ENCODE measurements around the gene KRT3.

KRT3 gene

GRCh38 chr12:52774629-52775250, 21.2 kb downstream of the KRT3 start:
- ATAC-seq: no peak
- TF ChIP-seq CSDC2 (CRISPR knock-in tag; IDR thresholded peaks at IDR 0.05): no peak
- TF ChIP-seq OSR1 (CRISPR knock-in tag; IDR thresholded peaks at IDR 0.05): no peak
- TF ChIP-seq CSRNP3 (CRISPR knock-in tag; IDR thresholded peaks at IDR 0.05): no peak
- no peak for TF ChIP-seq PATZ1 (CRISPR knock-in tag; IDR thresholded peaks at IDR 0.05; ENCODE audit: borderline replicate concordance)
- no peak for TF ChIP-seq POU6F1 (CRISPR knock-in tag; IDR thresholded peaks at IDR 0.05; ENCODE audit: borderline replicate concordance, low read depth)
- no peak for TF ChIP-seq ZC3H10 (CRISPR knock-in tag; IDR thresholded peaks at IDR 0.05)
- TF ChIP-seq ZNF70 (CRISPR knock-in tag; IDR thresholded peaks at IDR 0.05): no peak
- TF ChIP-seq TOX (CRISPR knock-in tag; IDR thresholded peaks at IDR 0.05; ENCODE audit: borderline replicate concordance): no peak
- no peak for TF ChIP-seq CREB5 (CRISPR knock-in tag; IDR thresholded peaks at IDR 0.05; ENCODE audit: low read depth)
- TF ChIP-seq ZFP30 (CRISPR knock-in tag; IDR thresholded peaks at IDR 0.05): no peak
- no peak for TF ChIP-seq GLIS3 (CRISPR knock-in tag; IDR thresholded peaks at IDR 0.05)
- no peak for TF ChIP-seq ARNTL (CRISPR knock-in tag; IDR thresholded peaks at IDR 0.05; ENCODE audit: borderline replicate concordance, low read depth)
- TF ChIP-seq TCF4 (CRISPR knock-in tag; IDR thresholded peaks at IDR 0.05; ENCODE audit: borderline replicate concordance): no peak
- no peak for TF ChIP-seq PPARA (CRISPR knock-in tag; IDR thresholded peaks at IDR 0.05; ENCODE audit: borderline replicate concordance)
- no peak for TF ChIP-seq TSHZ2 (CRISPR knock-in tag; IDR thresholded peaks at IDR 0.05)
- TF ChIP-seq ZNF565 (CRISPR knock-in tag; conservative IDR thresholded peaks at IDR 0.05; ENCODE audit: low read depth): no peak
- TF ChIP-seq SNAI2 (CRISPR knock-in tag; IDR thresholded peaks at IDR 0.05): no peak
- no peak for TF ChIP-seq RARB (CRISPR knock-in tag; IDR thresholded peaks at IDR 0.05)
- no peak for TF ChIP-seq ZFP3 (CRISPR knock-in tag; IDR thresholded peaks at IDR 0.05)
- TF ChIP-seq ESRRG (CRISPR knock-in tag; IDR thresholded peaks at IDR 0.05): no peak

GRCh38 chr12:52772772-52773171, 23.1 kb downstream of the KRT3 start:
- TF ChIP-seq BACH2 (CRISPR knock-in tag; IDR thresholded peaks at IDR 0.05; ENCODE audit: borderline replicate concordance): no peak
- no peak for TF ChIP-seq OSR1 (CRISPR knock-in tag; IDR thresholded peaks at IDR 0.05)
- no peak for TF ChIP-seq PATZ1 (CRISPR knock-in tag; IDR thresholded peaks at IDR 0.05; ENCODE audit: borderline replicate concordance)
- TF ChIP-seq TCF4 (CRISPR knock-in tag; IDR thresholded peaks at IDR 0.05; ENCODE audit: borderline replicate concordance): no peak
- no peak for TF ChIP-seq ESRRG (CRISPR knock-in tag; IDR thresholded peaks at IDR 0.05)
- no peak for TF ChIP-seq CSRNP3 (CRISPR knock-in tag; IDR thresholded peaks at IDR 0.05)
- no peak for TF ChIP-seq SNAI2 (CRISPR knock-in tag; IDR thresholded peaks at IDR 0.05)
- TF ChIP-seq ZFP30 (CRISPR knock-in tag; IDR thresholded peaks at IDR 0.05): no peak
- no peak for TF ChIP-seq POU6F1 (CRISPR knock-in tag; IDR thresholded peaks at IDR 0.05; ENCODE audit: borderline replicate concordance, low read depth)
- no peak for TF ChIP-seq ISL1 (CRISPR knock-in tag; IDR thresholded peaks at IDR 0.05)

More at GRCh38 chr12:52772772-52773171, 23.1 kb downstream of the KRT3 start:
- ATAC-seq: no peak

All from SK-N-SH treated with all-trans-retinoic acid at 6 μM for 48 hours (cell line).